GM03348 (cell line): ENCODE results near the gene MPP2.

Experiments
- DNase-seq: peaks from one replicate; pipeline ENCODE4 v3.0.0; 2012; ENCODE audit warnings: low spot score

MPP2 gene

DNA sequence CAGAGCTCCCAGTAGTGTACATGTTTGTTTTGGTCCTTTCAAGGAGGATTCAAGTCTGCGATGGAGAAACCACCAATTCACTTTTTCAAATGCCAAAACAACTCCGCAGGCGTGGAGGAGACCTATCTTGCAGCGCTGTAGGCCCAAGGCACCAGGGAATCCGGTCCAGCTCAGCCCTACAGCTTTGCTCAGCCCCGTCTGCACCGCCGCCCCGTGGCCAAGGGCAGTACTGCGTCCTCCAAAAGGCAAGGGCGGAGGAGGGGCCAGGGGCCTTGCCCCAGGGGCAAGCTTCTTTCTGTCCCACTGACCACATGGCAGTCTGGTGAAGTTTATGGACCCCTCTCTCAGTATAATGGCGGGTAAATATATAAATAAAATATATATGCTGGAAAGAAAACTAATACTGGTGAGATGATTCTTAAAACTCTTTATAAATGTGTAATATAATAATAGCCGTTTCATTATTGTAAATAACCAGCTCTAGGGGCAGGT is 61.1 kb downstream of the MPP2 start:
- DNase-seq, result peak; percentile 95

DNA sequence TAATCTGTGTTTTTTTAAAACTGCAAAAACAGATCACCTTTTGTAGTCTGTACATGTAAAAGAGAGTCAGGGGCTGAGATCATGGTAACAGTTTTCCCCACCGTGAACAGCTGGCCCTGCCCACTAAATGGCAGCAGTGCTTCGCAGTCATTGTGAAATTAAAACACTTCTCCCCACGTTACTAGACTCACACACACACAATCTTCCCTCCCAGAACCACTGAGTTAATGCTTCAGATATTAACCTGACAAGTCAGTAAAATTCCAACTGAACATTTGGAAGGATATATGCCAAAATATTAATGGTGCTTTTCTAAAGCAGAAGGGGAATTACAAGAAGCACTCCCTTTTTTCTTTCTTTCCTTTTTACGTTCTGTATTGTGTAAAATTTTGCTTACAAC is 61.6 kb downstream of the MPP2 start:
- DNase-seq, result no peak

DNA sequence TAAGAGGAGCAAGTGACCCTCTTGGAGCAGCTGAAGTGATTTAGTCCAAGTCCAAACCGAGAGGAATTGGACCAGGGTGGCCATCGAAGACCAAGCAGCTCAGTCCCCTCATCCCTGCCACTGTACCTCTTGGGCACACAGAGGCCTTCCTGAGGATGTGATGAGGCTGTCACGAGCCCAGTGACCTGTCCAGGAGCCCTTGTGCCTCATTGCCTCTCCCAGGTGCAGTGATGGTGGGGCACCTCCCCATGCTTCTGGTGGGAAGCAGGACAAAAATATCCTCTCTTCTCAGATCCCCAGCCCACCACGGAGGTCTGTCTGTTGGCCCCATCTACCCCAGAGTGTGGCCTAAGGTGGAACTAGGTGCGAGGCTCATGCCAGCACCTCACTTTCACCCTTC is 63.1 kb downstream of the MPP2 start:
- DNase-seq, result no peak

DNA sequence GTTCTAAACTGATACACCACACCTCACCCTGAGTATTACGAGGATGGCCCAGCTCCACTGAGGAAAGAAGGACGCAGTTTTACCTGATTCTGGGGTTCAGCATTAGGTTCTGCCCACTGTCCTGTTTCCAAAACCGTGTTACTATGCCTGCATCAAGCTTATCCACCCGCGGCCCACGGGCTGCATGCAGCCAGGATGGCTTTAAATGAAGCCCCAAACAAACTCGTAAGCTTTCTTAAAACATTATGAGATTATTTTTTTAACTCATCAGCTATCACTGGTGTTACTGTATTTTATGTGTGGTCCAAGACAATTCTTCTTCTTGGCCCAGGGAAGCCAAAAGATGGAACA is 64.4 kb downstream of the MPP2 start:
- no peak for DNase-seq

DNA sequence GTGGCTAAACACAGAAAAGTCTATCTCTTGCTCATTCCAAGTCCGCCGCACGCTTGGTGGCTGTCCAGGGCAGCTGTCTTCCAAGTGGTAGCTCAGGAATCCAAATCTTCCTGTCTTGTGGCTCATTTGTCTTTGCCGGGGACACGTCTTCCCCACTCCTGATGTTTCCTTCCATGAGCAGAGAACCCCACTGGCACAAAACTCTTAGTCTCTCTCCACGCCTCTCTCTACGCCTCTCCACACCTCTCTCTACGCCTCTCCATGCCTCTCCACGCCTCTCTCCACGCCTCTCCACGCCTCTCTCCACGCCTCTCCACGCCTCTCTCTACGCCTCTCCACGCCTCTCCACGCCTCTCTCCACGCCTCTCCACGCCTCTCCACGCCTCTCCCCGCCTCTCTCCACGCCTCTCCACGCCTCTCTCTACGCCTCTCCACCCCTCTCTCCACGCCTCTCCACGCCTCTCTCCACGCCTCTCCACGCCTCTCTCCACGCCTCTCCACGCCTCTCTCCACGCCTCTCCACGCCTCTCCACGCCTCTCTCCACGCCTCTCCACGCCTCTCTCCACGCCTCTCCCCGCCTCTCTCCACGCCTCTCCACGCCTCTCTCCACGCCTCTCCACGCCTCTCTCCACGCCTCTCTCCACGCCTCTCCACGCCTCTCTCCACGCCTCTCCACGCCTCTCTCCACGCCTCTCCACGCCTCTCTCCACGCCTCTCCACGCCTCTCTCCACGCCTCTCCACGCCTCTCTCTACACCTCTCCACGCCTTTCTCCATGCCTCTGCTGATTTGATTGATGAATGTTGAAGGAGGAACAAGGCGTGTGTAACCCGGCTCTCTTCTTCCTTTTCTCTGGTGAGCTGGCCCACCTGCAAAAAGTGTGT is 65.0 kb downstream of the MPP2 start:
- DNase-seq, result peak; percentile 58

DNA sequence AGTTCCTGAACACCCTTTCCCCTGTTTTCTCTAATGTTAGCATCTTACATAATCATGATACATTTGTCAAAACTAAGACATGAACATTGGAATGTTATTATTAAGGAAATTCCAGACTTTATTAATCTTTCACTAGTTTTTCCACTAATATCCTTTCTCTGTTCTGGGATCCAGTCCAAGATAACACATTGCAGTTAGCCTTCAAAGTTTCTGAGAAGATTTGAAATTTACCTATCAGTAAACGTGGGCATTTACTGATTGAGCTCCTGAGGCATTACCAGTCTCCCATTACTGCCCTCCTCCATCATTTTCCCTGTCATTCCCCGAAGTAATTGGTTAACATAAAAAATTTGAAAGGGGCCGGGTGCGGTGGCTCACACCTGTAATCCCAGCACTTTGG is 66.1 kb downstream of the MPP2 start:
- DNase-seq, result no peak

DNA sequence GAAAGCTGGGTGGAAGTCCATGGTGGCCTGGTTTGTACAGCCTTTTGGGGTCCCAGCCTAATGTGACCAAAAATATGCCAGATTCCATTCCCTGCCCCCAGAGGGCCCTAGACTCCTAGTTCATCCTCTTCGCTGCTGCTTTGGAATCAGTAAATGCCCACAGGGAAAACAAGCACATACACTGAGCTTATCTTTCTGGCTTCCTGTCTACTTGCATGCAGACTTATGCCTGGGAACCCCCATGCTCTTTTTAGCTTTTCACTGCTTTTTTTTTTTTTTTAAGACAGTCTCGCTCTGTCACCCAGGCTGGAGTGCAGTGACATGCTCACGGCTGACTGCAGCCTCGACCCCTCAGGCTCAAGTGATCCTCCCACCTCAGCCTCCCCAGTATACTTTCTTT is 66.5 kb downstream of the MPP2 start:
- DNase-seq, result no peak

DNA sequence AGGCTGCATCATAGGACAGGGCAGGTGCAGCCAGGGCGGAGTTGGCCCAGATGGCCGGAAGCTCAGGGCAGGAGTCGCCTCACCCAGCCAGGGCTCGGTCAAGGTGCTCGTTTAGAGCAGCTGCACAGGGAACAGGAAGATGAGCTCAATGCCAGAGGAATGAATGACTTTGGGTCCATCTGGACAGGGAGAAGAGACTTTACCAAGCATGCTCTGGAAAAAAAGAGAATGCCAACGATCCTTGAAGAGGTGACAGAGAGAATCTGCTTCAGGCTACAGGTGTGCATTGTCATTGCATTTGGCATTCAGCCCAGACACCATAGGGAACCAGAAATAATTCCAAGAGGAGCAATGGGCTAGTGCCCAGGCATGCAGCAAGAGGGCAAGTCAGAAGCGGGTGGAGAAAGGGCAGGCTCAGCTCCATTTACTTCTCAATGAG is 67.6 kb downstream of the MPP2 start:
- no peak for DNase-seq

DNA sequence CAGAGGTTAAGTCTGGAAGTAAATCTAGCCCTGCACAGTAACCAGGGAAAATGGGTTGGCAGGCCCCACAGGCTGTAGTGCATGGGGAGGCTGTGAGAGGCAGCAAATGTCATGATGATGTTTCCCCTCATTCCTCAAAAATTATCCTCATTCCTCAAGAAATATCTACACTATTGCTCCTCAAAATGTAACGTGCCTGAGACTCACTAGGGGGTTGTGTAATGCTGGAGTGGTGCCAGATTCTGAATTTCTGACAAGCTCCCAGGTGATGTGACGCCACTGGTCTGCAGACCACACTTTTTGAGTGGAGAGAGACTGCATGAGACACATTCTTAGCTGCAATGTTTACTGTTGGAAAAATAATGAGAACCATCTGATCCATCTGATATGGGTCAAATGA is 73.2 kb downstream of the MPP2 start:
- DNase-seq, result peak; percentile 63

DNA sequence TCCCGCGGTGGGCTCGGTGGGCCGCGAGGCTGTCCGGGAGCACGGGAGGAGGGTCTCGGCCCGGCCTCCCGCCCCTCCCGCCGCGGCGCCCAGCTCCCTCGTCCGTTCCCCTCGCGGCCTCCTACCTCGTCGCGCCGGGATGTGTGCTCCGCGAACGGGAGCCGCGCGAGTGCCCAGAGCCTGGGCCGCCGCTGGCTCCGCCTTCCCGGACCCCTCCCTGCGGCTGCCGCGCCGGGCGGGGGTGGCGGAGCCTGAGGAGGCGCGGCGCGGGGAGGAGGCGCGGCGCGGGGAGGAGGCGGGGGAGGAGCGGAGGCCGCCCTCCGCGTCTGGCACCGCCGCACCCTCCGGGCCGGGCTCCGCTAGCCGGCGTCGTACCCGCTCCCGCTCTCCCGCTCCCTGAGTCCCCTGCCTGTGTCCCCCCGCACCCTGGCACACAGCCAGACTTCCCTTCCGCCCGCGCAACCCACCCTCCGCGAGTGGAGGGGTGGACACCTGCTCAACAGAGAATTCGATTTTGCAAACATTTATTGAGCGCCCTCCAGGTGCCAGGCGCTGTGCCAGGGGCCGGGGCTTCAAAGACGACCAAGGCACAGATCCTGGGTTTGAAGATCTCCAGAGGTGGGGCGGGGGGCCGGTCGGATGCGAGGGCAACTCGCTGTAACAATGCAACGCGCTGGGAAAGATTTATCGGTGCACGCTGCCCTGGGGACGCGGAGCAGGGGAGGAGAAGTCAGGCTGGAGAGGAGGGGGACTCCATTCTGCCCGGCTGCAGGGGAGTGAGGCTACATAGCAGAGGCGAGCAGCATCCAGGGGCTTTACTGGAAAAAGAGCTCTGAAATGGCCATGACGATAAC is 74.1 kb downstream of the MPP2 start, which contains the start of gene MPP3:
TSS of gene MPP3 (minus strand) at position 171 of the 854 bp plus-strand sequence. CDS start 1,240 bp downstream, outside the sequence.
- DNase-seq, result peak; percentile 97

DNA sequence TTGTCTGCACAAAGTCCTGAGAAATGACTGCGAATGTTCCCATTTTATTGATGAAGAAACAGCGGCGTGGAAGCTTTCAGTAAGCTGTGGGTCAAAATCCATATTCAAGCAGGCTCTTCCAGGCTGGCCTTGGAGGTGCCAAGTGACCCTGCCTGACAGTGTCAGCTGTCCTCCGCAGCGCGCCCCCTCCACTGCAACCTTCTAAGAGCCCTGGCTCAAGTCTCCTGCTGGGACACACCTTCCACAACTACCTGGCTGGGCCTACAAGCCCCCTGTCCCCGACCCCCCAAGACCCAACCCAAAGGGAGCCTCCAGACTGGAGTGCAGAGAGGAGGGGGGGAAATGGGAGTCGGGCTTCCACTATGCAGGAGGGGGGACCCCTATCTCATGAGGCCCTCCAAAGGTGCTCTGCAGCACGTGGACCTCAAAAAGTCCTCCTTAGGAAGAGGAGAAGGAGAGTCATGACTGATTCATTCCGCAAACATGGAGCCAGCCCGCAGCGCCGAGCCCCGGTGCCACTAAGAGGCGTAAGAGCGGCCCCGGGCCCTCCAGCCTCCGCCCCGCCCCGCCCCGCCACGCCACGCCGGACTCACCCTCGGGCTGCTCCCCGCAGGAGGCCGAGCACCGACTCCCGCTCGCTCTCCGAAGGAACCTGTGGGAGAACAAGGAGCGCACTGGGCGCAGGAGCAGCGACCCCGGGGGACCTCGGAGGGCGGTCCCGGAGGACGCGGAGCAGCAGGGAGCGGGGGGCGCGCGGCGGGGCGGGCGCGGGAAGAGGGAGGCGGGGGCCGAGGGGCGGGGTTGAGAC is 75.0 kb downstream of the MPP2 start:
- DNase-seq, result peak; percentile 92

DNA sequence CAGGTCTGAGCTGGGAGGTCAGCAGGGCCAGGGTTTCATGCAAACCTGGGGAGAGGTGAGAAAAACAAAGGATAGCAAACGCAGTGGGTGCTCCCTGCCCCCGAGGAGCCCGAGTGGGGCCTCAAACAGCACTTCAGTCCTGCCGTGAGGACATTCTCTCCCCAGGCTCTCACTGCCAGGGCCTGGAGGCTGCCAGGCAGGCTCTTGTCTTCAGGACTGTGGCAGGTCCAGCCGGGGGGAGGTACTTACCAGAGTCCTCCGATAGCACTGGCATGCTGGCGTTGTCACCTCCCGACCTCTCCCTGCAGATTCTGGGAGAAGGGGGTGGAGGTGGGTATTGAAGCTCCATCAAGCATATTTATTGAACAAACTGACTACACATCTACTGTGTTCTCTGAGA is 75.7 kb downstream of the MPP2 start:
- no peak for DNase-seq

DNA sequence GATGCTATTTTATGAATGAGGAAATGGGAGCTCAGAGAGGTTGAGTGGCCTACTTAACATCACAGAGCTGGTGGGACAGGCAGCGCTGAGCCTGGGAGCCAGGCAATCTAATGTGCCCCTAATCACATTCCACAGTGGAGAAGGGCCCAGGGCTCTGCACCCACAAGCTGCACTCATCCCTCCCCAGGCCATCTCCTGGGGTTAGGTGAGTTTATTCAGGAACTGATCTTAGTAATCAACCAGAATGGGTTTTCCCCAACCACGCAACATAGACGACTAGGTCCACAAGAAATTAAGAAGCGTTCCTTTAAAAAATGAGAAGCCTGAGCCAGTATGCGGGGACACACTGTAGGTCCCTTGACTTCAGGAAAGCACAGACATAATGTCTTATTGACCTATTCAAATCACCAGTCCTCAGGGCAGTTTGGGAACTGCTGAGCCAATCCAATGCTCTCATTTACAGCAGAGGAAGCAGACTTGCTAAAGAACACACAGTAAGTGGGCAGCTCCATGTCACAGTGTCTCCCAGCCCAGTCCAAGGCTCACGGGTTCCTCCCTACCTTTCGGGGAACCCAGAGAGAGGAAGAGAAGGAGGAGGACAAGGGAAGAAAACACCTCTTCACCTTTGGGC is 76.7 kb downstream of the MPP2 start:
- DNase-seq, result no peak

DNA sequence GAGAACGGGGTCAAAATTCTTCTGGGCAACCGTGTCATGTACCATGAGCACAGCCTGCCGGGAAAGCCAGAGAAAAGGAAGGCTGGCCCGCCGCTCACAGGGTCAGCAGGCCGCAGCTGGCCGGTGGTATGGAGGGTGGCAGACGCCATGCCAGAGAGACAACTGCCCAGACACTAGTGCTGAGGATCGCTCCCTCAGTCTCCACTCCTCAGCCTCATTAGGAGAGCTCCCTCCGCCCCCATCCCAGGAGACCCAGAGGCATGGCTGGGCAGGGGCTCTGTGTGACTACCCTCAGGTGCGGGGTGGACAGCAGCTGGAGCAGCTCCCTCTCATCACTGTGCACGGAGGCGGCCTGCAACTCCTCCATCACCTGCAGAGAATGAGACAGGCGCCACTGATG is 77.6 kb downstream of the MPP2 start:
- no peak for DNase-seq

DNA sequence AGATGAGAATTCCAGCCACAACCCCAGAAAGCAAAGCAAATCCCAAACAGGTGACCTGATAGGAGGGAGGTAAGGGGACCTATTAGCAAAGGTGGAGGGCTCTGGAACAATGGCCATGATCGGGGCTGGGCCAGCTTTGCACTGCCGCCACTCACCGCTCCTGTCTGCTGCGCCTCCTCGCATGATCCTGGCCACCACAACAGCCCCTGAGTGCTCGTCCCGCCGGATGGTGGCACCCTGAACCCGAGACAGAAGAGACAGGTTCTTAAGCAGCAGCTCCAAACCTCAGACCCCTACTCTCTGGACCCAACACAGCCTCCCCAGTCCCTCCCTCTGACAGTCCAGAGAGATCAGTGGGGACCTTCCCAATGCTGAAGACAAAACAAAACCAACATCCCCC is 79.7 kb downstream of the MPP2 start:
- no peak for DNase-seq

DNA sequence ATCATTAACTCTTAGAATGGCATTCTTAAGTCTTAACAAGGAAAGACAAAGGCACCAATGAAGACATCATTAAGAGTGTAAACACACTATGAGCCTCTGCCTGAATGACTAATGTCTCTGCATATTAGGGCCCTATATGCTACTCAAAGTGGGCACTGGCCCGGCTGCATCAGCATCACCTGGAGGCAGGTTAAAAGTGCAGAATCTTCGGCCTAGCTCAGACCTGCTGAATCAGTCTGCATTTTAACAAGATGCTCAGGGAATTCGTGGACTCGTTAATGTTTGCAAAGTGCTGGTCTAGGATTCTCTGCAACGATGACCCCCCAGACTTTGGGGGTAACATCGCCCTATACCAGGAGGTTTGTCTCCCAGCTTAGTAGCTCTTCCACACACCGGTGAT is 81.1 kb downstream of the MPP2 start:
- no peak for DNase-seq

DNA sequence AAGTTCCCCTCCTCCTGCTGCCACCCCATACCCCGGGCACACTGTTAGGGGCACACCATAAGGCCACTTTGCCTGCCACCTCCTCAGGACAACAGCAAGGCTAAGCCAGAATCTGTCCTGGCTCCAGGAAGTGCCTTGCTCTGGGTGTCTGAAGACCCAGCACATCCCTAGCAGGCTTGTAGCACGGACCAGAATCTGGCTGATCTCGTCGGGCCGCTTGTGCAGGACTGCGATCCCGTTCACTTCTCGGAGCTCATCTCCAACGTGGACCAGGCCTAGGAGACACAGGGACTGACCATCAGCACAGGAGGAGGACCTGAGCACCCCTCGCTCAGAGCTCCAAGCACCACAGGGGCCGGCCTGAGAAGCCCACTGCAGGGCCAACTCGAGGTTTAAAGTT is 81.8 kb downstream of the MPP2 start:
- DNase-seq, result no peak
